Panc1 (cell line): ENCODE measurements around the gene EHD1. TPM values are rescaled to one million over a fixed set of nuclear protein-coding genes. Genes with fewer than 3 reads are reported as not detected.

ENCODE experiments used
- ATAC-seq: fragments of 200-7000 bp; cut with Tn5 transposase; 2 replicates; pipeline ENCODE4 v1.9.1; 2020; ENCODE audit warnings: mild to moderate bottlenecking, moderate library complexity
- BruUV-seq: library from RNA; stranded (reverse); fragments of 400-500 nt; replicated peaks from 2 replicates; lab custom pipeline; 2021; lab: Mats Ljungman, UMichigan
- CTCF ChIA-PET: fragments of 300-600 bp; sonication (Branson Sonifier 250); formaldehyde crosslinking; loops from one replicate; lab custom pipeline; 2022; ENCODE audit warnings: antibody characterized with exemption; lab: Charles Lee
- POLR2A ChIA-PET: fragments of 300-600 bp; sonication (Branson Sonifier 250); formaldehyde crosslinking; loops from one replicate; lab custom pipeline; 2022; ENCODE audit warnings: antibody characterized with exemption; lab: Charles Lee
- DNase-seq: peaks from one replicate; pipeline ENCODE4 v3.0.0-alpha.2; 2010; ENCODE audit warnings: low read depth, low spot score
- H3K27ac ChIP-seq: 2 replicates; pipeline ENCODE4 v1.5.1; 2011; ENCODE audit warnings: mild to moderate bottlenecking, low read length, inconsistent platforms
- H3K27me3 ChIP-seq: fragments of 200-500 bp; sonication (Bioruptor generic); 2 replicates; pipeline ENCODE4 v1.6.0; 2014; ENCODE audit warnings: low read length, inconsistent platforms; ENCODE audit not compliant: control insufficient read depth, insufficient read depth
- H3K36me3 ChIP-seq: fragments of 200-500 bp; sonication (Bioruptor generic); 2 replicates; pipeline ENCODE4 v1.5.1; 2014; ENCODE audit warnings: inconsistent platforms, mild to moderate bottlenecking, low read length, moderate library complexity; ENCODE audit not compliant: control insufficient read depth, insufficient read depth
- H3K4me1 ChIP-seq: 2 replicates; pipeline ENCODE4 v1.5.1; 2011; ENCODE audit warnings: inconsistent platforms, mild to moderate bottlenecking, low read length, moderate library complexity; ENCODE audit not compliant: control insufficient read depth, insufficient read depth
- H3K4me3 ChIP-seq, 2 experiments: 2 replicates each; pipeline ENCODE4 v1.5.1; 2011 to 2012; ENCODE audit warnings: low read depth in 2 of 2, low read length in 2 of 2, mild to moderate bottlenecking in 2 of 2, inconsistent platforms in 1 of 2, moderate library complexity in 1 of 2
- H3K9me3 ChIP-seq: fragments of 200-500 bp; sonication (Bioruptor generic); 2 replicates; pipeline ENCODE4 v1.5.1; 2014; ENCODE audit warnings: low read depth, mild to moderate bottlenecking, inconsistent platforms, low read length, moderate library complexity; ENCODE audit not compliant: control insufficient read depth, insufficient read depth
- CTCF ChIP-seq: fragments of 450-650 bp; IDR thresholded peaks from 2 replicates; pipeline ENCODE4 v1.5.1; 2017; ENCODE audit warnings: mild to moderate bottlenecking
- POLR2AphosphoS5 ChIP-seq: IDR thresholded peaks from 2 replicates; pipeline ENCODE4 v1.6.1; 2012; ENCODE audit warnings: mild to moderate bottlenecking, low read depth, low read length, moderate library complexity
- REST ChIP-seq, 2 experiments: IDR thresholded peaks; 2 replicates each; pipeline ENCODE4 v1.6.1; 2011 to 2012; ENCODE audit warnings: low read depth in 2 of 2, control low read depth in 1 of 2, low read length in 1 of 2, mild to moderate bottlenecking in 1 of 2, moderate library complexity in 1 of 2; ENCODE audit not compliant: insufficient read depth in 1 of 2
- SIN3A ChIP-seq: IDR thresholded peaks from 2 replicates; pipeline ENCODE4 v1.6.1; 2012; ENCODE audit warnings: low read depth, mild to moderate bottlenecking, low read length, moderate library complexity, borderline replicate concordance; ENCODE audit not compliant: insufficient read depth
- TCF7L2 ChIP-seq: IDR thresholded peaks from 2 replicates; pipeline ENCODE4 v1.6.1; 2011; ENCODE audit warnings: mild to moderate bottlenecking, low read depth, low read length, inconsistent platforms
- in situ Hi-C: cut with HindIII; loops from 2 replicates; pipeline ENCODE4 v1.10.0; 2016; ENCODE audit warnings: low sequenced_read_pairs, low pct_unique_long_range_greater_than_20kb
- intact Hi-C: fragments of 100-400 bp; cut with micrococcal nuclease; formaldehyde crosslinking; loops from one replicate; pipeline ENCODE4 v1.10.0; 2022; ENCODE audit not compliant: unreplicated experiment
- total RNA-seq: library from RNA; stranded (reverse); gene quantifications from one replicate; pipeline ENCODE4 v1.2.1, GENCODE V29; 2021; ENCODE audit not compliant: unreplicated experiment

The EHD1 gene
- total RNA-seq, 1 experiment from 2014 or later = 186 TPM

DNA sequence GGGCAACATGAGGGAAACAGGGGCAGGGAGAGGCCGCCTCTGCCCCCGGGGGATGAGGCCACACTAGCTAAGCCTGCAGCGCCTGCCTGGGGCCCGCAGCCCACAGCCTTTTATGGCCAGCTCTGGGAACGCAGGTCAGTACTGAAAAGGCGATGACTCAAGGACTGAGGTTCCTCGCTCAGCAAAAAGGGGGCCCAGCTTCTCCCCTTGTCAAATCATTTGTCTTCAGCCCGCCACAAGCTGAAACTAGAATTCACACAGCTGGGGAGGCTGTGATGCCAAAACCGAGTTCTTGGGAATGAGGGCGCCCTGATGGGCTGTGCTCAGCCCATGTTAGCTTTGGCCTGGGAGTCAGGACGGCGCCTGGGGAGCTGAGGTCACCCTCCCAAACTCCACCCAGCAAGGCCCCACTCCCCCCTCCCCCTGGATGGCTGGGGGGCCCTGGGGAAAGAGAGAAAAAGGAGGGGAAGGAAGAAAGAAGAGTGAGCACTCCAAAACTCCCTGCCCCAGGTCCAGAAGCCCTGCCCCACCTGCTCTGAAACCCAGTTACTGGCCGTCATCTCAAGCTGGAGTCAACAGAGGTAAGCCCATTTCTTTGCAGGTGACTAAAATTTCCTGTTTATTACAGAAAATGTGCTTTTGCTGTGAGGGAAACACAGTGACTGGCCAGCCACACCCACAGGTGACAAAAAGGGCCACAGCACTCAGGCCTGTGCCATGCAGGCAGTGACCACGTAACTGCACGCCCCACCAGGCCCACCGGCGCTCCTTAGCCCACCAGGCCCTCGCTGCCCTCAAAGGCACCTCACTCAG lies 13.7 kb downstream of the EHD1 start:
- H3K4me3 ChIP-seq = no peak overlapping the region
- in situ Hi-C loops (no loop called here), intact Hi-C loops (no loop called here)
- CTCF ChIA-PET = interaction anchor here (0.7 to 1.7 kb wide), 4 partner anchors 11 to 17 kb away, joined by 4 to 8 read pairs (median 6); no protein-coding TSS in a partner anchor
- peaks cover 68% of the 10 kb centered on the region for H3K4me1 ChIP-seq
- POLR2A ChIA-PET = interaction anchor here (1.3 kb wide), 1 partner anchor 29 kb away, joined by 3 read pairs; no protein-coding TSS in a partner anchor
- no TSS peak for BruUV-seq
- no peak for DNase-seq
- TF ChIP-seq SIN3A = no peak
- TF ChIP-seq REST (IDR thresholded peaks at IDR 0.05; ENCODE audit: insufficient read depth in 1 of 2, low read depth in 2 of 2, low read length in 1 of 2) = no peak
- no peak for TF ChIP-seq POLR2AphosphoS5
- no peak for TF ChIP-seq TCF7L2
- no peaks in the 10 kb centered on the region for H3K27me3 ChIP-seq
- peak overlapping the region; percentile 85 for H3K27ac ChIP-seq
- no peaks in the 10 kb centered on the region for H3K9me3 ChIP-seq
- H3K36me3 ChIP-seq = no peaks in the 10 kb centered on the region
- ATAC-seq = peak; percentile 41

DNA sequence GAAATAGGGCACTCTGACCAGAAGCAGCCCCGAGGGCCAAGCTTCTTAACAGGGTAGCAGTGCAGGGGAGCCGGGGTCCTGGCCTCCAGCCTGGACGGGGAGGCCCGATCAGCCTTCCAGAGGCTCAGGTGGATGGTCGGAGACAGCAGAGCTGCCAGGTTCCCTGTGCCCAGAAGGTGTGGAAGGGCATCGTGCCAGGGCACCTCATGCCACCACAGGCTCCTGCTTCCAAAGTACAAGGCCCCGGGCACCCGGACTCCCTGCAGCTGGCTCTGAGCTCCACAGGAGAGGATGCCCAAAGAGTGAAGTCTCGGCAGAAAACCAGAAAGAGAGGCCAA lies 14.3 kb downstream of the EHD1 start:
- BruUV-seq = no TSS peak
- Histone ChIP-seq H3K4me1 (peaks cover 63% of the 10 kb centered on the region), H3K27ac (peak overlapping the region; percentile 85), H3K4me3 (peak overlapping the region in 1 of 2 experiments; percentile 13; a peak in 1 of 4 replicates), H3K9me3 (no peaks in the 10 kb centered on the region), H3K27me3 (no peaks in the 10 kb centered on the region), H3K36me3 (no peaks in the 10 kb centered on the region)
- DNase-seq (no peak), ATAC-seq (peak; percentile 22)
- ChIA-PET POLR2A (interaction anchor here (1.3 kb wide), 1 partner anchor 30 kb away, joined by 3 read pairs; no protein-coding TSS in a partner anchor), CTCF (interaction anchor here (1.6 to 1.7 kb wide), 2 partner anchors 11 to 12 kb away, joined by 7 to 8 read pairs; no protein-coding TSS in a partner anchor)
- intact Hi-C loops (no loop called here), in situ Hi-C loops (no loop called here)
- TF ChIP-seq CTCF (no peak), POLR2AphosphoS5 (no peak), TCF7L2 (no peak), SIN3A (no peak)
